ENCODE data around the gene TBXAS1. TPM values are rescaled to one million over a fixed set of nuclear protein-coding genes. Genes with fewer than 3 reads are reported as not detected.

The TBXAS1 gene
- total RNA-seq, 3 donors from 2014 or later (not counting 1 experiment from before 2014, with no cell fraction given) = 72.7 to 110 (median 88.7) TPM

GRCh38 chr7:140053812-140054539, 224.9 kb downstream of the TBXAS1 start:
- peak; percentile 50 to 61 (median 57) for ATAC-seq
- no peak overlapping the region for H3K4me3 ChIP-seq (ENCODE audit: low read length)
- Mint-ChIP-seq H3K36me3 (peaks cover 16% of the 10 kb centered on the region), H3K4me3 (peak overlapping the region; percentile 56), H3K27me3 (ENCODE audit: low read depth in 2 of 2) (no peaks in the 10 kb centered on the region), H3K27ac (peak overlapping the region; percentile 79 to 86), H3K4me1 (peaks cover 37 to 42% of the 10 kb centered on the region in 2 donors), H3K9me3 (no peaks in the 10 kb centered on the region)
- no peak for DNase-seq
- WGBS (ENCODE audit: insufficient coverage) = 66% methylated on average over 3 of the region's 3 CpGs
- H3K27me3 ChIP-seq (ENCODE audit: control insufficient read depth, insufficient read depth, low read length) = no peaks in the 10 kb centered on the region
- intact Hi-C loops (cut with micrococcal nuclease) = no loop called here
- peak overlapping the region; percentile 50 for H3K27ac ChIP-seq (ENCODE audit: low read length)
- no peaks in the 10 kb centered on the region for H3K9me3 ChIP-seq (ENCODE audit: control insufficient read depth, insufficient read depth, low read length)
- H3K4me1 ChIP-seq (ENCODE audit: control insufficient read depth, insufficient read depth, low read length) = peaks cover 13% of the 10 kb centered on the region
- TF ChIP-seq CTCF (IDR thresholded peaks at IDR 0.05) = no peak
- H3K36me3 ChIP-seq (ENCODE audit: control insufficient read depth, insufficient read depth, low read length) = peaks cover 41% of the 10 kb centered on the region

DNA sequence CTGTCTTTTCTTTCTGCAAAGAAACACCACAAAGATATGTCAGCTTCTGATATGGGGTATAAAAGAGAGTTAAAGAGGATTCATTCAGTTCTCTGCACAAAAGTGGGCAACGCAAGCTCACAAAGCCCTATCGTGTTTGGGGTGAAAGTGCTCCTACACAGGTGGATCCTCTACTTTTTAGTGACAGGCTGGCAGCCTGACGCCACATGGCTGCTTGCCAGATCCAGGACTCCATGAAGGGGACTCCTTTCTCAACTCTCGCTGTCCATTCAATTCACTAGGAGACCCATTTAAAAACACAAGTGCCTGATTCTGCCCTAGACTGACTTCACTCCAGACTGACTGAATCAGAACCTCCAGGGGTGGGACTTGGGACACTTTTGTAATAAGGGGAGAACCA, 225.7 kb downstream of the TBXAS1 start:
- H3K27ac ChIP-seq (ENCODE audit: low read length) = peak overlapping the region; percentile 50
- Mint-ChIP-seq H3K4me1 (peaks cover 44 to 49% of the 10 kb centered on the region in 2 donors), H3K27me3 (ENCODE audit: low read depth in 2 of 2) (no peaks in the 10 kb centered on the region), H3K36me3 (peaks cover 16% of the 10 kb centered on the region), H3K9me3 (no peaks in the 10 kb centered on the region), H3K4me3 (no peak overlapping the region), H3K27ac (peak overlapping the region; percentile 79 to 86)
- H3K36me3 ChIP-seq (ENCODE audit: control insufficient read depth, insufficient read depth, low read length) = peaks cover 34% of the 10 kb centered on the region
- H3K27me3 ChIP-seq (ENCODE audit: control insufficient read depth, insufficient read depth, low read length) = no peaks in the 10 kb centered on the region
- DNase-seq (no peak), ATAC-seq (no peak)
- H3K4me3 ChIP-seq (ENCODE audit: low read length) = no peak overlapping the region
- H3K4me1 ChIP-seq (ENCODE audit: control insufficient read depth, insufficient read depth, low read length) = peaks cover 16% of the 10 kb centered on the region
- no peak for TF ChIP-seq CTCF (IDR thresholded peaks at IDR 0.05)
- WGBS (ENCODE audit: insufficient coverage) = 98% methylated on average over 4 of the region's 4 CpGs
- H3K9me3 ChIP-seq (ENCODE audit: control insufficient read depth, insufficient read depth, low read length) = no peaks in the 10 kb centered on the region
- intact Hi-C loops (cut with micrococcal nuclease) = no loop called here

GRCh38 chr7:140055833-140056232, 226.8 kb downstream of the TBXAS1 start:
- ATAC-seq = no peak
- peaks cover 24% of the 10 kb centered on the region for H3K4me1 ChIP-seq (ENCODE audit: control insufficient read depth, insufficient read depth, low read length)
- H3K27me3 ChIP-seq (ENCODE audit: control insufficient read depth, insufficient read depth, low read length) = no peaks in the 10 kb centered on the region
- DNase-seq = no peak
- Mint-ChIP-seq H3K4me1 (peaks cover 50 to 55% of the 10 kb centered on the region in 2 donors), H3K36me3 (peaks cover 16% of the 10 kb centered on the region), H3K4me3 (no peak overlapping the region), H3K27me3 (ENCODE audit: low read depth in 2 of 2) (no peaks in the 10 kb centered on the region), H3K27ac (peak overlapping the region; percentile 29 to 79), H3K9me3 (no peaks in the 10 kb centered on the region)
- no peak overlapping the region for H3K27ac ChIP-seq (ENCODE audit: low read length)
- no peak for TF ChIP-seq CTCF (IDR thresholded peaks at IDR 0.05)
- H3K36me3 ChIP-seq (ENCODE audit: control insufficient read depth, insufficient read depth, low read length) = peaks cover 31% of the 10 kb centered on the region
- H3K4me3 ChIP-seq (ENCODE audit: low read length) = no peak overlapping the region
- WGBS (ENCODE audit: insufficient coverage) = 93% methylated on average over 2 of the region's 2 CpGs
- intact Hi-C loops (cut with micrococcal nuclease) = no loop called here
- no peaks in the 10 kb centered on the region for H3K9me3 ChIP-seq (ENCODE audit: control insufficient read depth, insufficient read depth, low read length)

Measured in natural killer cell (primary cell).